Mucosa of stomach (tissue), 1 donor: ENCODE measurements around the gene LRRC8B.
"Not testable (repeated sequence)": the region's sequence is repeated elsewhere in the genome, so short reads cannot be mapped to it uniquely, and the experiment has no call there.

ENCODE experiments used
- H3K27me3 ChIP-seq: one replicate; pipeline ENCODE4 v1.7.0; 2013; ENCODE audit warnings: mild to moderate bottlenecking, low read length; ENCODE audit not compliant: control insufficient read depth, insufficient read depth
- H3K36me3 ChIP-seq: one replicate; pipeline ENCODE4 v1.7.0; 2013; ENCODE audit warnings: low read length; ENCODE audit not compliant: control insufficient read depth, insufficient read depth
- H3K4me1 ChIP-seq: one replicate; pipeline ENCODE4 v1.7.0; 2013; ENCODE audit warnings: mild to moderate bottlenecking, low read length; ENCODE audit not compliant: control insufficient read depth, insufficient read depth
- H3K4me3 ChIP-seq: one replicate; pipeline ENCODE4 v1.7.0; 2013; ENCODE audit warnings: low read length
- H3K9ac ChIP-seq: one replicate; pipeline ENCODE4 v1.7.0; 2013; ENCODE audit warnings: mild to moderate bottlenecking, low read length, moderate library complexity
- H3K9me3 ChIP-seq: one replicate; pipeline ENCODE4 v1.7.0; 2013; ENCODE audit warnings: mild to moderate bottlenecking, low read length, moderate library complexity; ENCODE audit not compliant: control insufficient read depth
- donor health status: Pancreatic carcinoma.

Gene LRRC8B

GRCh38 chr1:89502895-89503294 is 21.7 kb upstream of the LRRC8B start:
- H3K4me1 ChIP-seq, result no peaks in the 10 kb centered on the region
- no peaks in the 10 kb centered on the region for H3K27me3 ChIP-seq
- no peak overlapping the region for H3K9ac ChIP-seq
- no peak overlapping the region for H3K4me3 ChIP-seq
- no peaks in the 10 kb centered on the region for H3K9me3 ChIP-seq
- H3K36me3 ChIP-seq, result no peaks in the 10 kb centered on the region

GRCh38 chr1:89503690-89504089 is 20.9 kb upstream of the LRRC8B start:
- H3K9ac ChIP-seq, result no peak overlapping the region
- no peak overlapping the region for H3K4me3 ChIP-seq
- no peaks in the 10 kb centered on the region for H3K36me3 ChIP-seq
- no peaks in the 10 kb centered on the region for H3K27me3 ChIP-seq
- no peaks in the 10 kb centered on the region for H3K4me1 ChIP-seq
- no peaks in the 10 kb centered on the region for H3K9me3 ChIP-seq

GRCh38 chr1:89510061-89510460 is 14.6 kb upstream of the LRRC8B start:
- not testable (repeated sequence) for H3K9me3 ChIP-seq, H3K27me3 ChIP-seq, H3K4me3 ChIP-seq, H3K36me3 ChIP-seq, H3K4me1 ChIP-seq, H3K9ac ChIP-seq

GRCh38 chr1:89512996-89513720 is 11.5 kb upstream of the LRRC8B start:
- Histone ChIP-seq H3K9me3 (no peaks in the 10 kb centered on the region), H3K4me3 (no peak overlapping the region), H3K36me3 (no peaks in the 10 kb centered on the region), H3K9ac (no peak overlapping the region), H3K4me1 (no peaks in the 10 kb centered on the region), H3K27me3 (no peaks in the 10 kb centered on the region)

GRCh38 chr1:89516055-89516454 is 8.6 kb upstream of the LRRC8B start:
- H3K4me1 ChIP-seq, result no peaks in the 10 kb centered on the region
- H3K36me3 ChIP-seq, result no peaks in the 10 kb centered on the region
- H3K9me3 ChIP-seq, result no peaks in the 10 kb centered on the region
- H3K27me3 ChIP-seq, result no peaks in the 10 kb centered on the region
- no peak overlapping the region for H3K9ac ChIP-seq
- no peak overlapping the region for H3K4me3 ChIP-seq

- no peaks in the 10 kb centered on the region for H3K36me3 ChIP-seq
- H3K4me1 ChIP-seq, result no peaks in the 10 kb centered on the region
- H3K27me3 ChIP-seq, result no peaks in the 10 kb centered on the region
- H3K4me3 ChIP-seq, result no peak overlapping the region
- no peaks in the 10 kb centered on the region for H3K9me3 ChIP-seq
- no peak overlapping the region for H3K9ac ChIP-seq
Observed at GRCh38 chr1:89518221-89518631, 6.4 kb upstream of the LRRC8B start.

GRCh38 chr1:89519779-89520358 is 4.8 kb upstream of the LRRC8B start:
- H3K36me3 ChIP-seq, result no peaks in the 10 kb centered on the region
- no peaks in the 10 kb centered on the region for H3K9me3 ChIP-seq
- H3K9ac ChIP-seq, result no peak overlapping the region
- no peak overlapping the region for H3K4me3 ChIP-seq
- H3K4me1 ChIP-seq, result peaks cover 5% of the 10 kb centered on the region
- no peaks in the 10 kb centered on the region for H3K27me3 ChIP-seq

- not testable (repeated sequence) for H3K4me1 ChIP-seq, H3K36me3 ChIP-seq, H3K4me3 ChIP-seq, H3K9ac ChIP-seq, H3K27me3 ChIP-seq, H3K9me3 ChIP-seq
Observed at GRCh38 chr1:89521977-89522376, 2.7 kb upstream of the LRRC8B start.

GRCh38 chr1:89523572-89524368 is 859 bp upstream of the LRRC8B start:
- no peaks in the 10 kb centered on the region for H3K36me3 ChIP-seq
- peak overlapping the region; percentile 77 for H3K4me3 ChIP-seq
- H3K4me1 ChIP-seq, result peaks cover 10% of the 10 kb centered on the region
- H3K9me3 ChIP-seq, result no peaks in the 10 kb centered on the region
- H3K27me3 ChIP-seq, result no peaks in the 10 kb centered on the region
- H3K9ac ChIP-seq, result peak overlapping the region; percentile 88

GRCh38 chr1:89525169-89525855 is 683 bp downstream of the LRRC8B start:
- Histone ChIP-seq H3K27me3 (no peaks in the 10 kb centered on the region), H3K4me3 (peak overlapping the region; percentile 77), H3K9ac (peak overlapping the region; percentile 88), H3K36me3 (no peaks in the 10 kb centered on the region), H3K4me1 (peaks cover 10% of the 10 kb centered on the region), H3K9me3 (no peaks in the 10 kb centered on the region)

- H3K9ac ChIP-seq, result no peak overlapping the region
- no peak overlapping the region for H3K4me3 ChIP-seq
- no peaks in the 10 kb centered on the region for H3K36me3 ChIP-seq
- no peaks in the 10 kb centered on the region for H3K9me3 ChIP-seq
- peaks cover 10% of the 10 kb centered on the region for H3K4me1 ChIP-seq
- H3K27me3 ChIP-seq, result no peaks in the 10 kb centered on the region
Observed at GRCh38 chr1:89527256-89527655, 2.6 kb downstream of the LRRC8B start.
